GM06990 (cell line): ENCODE data around the gene GRIP2.

Source experiments
- DNase-seq: peaks from one replicate; pipeline ENCODE4 v3.0.0-alpha.2; 2011; ENCODE audit not compliant: insufficient read length; ENCODE audit errors: extremely low read depth
- H3K27me3 ChIP-seq: replicated peaks from 2 replicates; pipeline ENCODE4 v1.6.0; 2011; ENCODE audit warnings: low read length; ENCODE audit not compliant: control insufficient read depth, insufficient read depth
- H3K36me3 ChIP-seq: 2 replicates; pipeline ENCODE4 v1.5.1; 2011; ENCODE audit warnings: low read length; ENCODE audit not compliant: control insufficient read depth, insufficient read depth
- H3K4me3 ChIP-seq: replicated peaks from 2 replicates; pipeline ENCODE4 v1.5.1; 2011; ENCODE audit warnings: low read depth, mild to moderate bottlenecking, control low read depth, low read length
- TF ChIP-seq, protein P1 (sequence below): IDR thresholded peaks from 2 replicates; pipeline ENCODE4 v1.5.1; 2011; ENCODE audit warnings: low read length, control low read depth, mild to moderate bottlenecking, inconsistent platforms; ENCODE audit not compliant: insufficient read depth, poor library complexity, severe bottlenecking

Gene GRIP2

GRCh38 chr3:14440168-14440518, 100.0 kb downstream of the GRIP2 start:
- TF ChIP-seq, protein P1, sequence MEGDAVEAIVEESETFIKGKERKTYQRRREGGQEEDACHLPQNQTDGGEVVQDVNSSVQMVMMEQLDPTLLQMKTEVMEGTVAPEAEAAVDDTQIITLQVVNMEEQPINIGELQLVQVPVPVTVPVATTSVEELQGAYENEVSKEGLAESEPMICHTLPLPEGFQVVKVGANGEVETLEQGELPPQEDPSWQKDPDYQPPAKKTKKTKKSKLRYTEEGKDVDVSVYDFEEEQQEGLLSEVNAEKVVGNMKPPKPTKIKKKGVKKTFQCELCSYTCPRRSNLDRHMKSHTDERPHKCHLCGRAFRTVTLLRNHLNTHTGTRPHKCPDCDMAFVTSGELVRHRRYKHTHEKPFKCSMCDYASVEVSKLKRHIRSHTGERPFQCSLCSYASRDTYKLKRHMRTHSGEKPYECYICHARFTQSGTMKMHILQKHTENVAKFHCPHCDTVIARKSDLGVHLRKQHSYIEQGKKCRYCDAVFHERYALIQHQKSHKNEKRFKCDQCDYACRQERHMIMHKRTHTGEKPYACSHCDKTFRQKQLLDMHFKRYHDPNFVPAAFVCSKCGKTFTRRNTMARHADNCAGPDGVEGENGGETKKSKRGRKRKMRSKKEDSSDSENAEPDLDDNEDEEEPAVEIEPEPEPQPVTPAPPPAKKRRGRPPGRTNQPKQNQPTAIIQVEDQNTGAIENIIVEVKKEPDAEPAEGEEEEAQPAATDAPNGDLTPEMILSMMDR = no peak
- DNase-seq = no peak
- Histone ChIP-seq H3K27me3 (no peaks in the 10 kb centered on the region), H3K36me3 (peaks cover 3% of the 10 kb centered on the region), H3K4me3 (no peak overlapping the region)

DNA sequence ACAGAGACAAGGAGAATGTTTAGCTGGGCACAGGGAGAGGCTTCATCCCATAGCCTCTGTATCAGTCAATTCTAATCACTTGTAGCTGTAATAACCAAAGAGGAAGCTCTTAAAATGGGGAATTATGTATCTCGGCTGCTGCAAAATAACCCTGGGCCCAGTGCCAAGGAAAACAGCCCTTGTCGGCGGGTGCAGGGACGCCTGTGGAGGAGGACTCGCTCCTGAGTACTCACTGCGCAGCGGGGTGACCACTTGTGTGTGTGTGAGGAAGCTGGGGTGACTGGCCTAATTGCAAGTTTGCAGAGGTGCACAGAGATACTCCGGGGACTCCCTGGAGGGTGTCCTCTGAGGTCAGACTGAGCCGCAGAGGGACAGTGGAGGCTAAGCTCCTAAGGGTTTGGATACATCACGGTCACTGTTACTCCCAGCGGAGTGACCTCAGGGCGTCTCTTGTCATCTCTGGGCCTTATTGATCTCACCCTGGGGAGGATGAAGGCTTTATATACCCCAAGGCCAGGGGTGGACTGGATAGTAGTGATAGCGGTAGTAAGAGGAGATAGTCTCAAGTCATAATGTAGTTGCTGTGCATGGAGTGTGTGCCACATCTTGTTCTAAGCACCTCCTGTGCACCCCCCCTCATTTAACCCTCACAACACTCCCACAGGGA, 100.5 kb downstream of the GRIP2 start:
- no peak for DNase-seq
- Histone ChIP-seq H3K36me3 (peaks cover 3% of the 10 kb centered on the region), H3K4me3 (no peak overlapping the region), H3K27me3 (no peaks in the 10 kb centered on the region)
- TF ChIP-seq, protein P1 = no peak
